ENCODE data around the gene CDC42BPB. TPM values are rescaled to one million over a fixed set of nuclear protein-coding genes. Genes with fewer than 3 reads are reported as not detected.

Gene CDC42BPB
- total RNA-seq, 2 donors from 2014 or later: 68.0 to 83.4 TPM

- no peak for TF ChIP-seq CTCF (IDR thresholded peaks at IDR 0.05)
- DNase-seq (ENCODE audit: low spot score): no peak
- Histone ChIP-seq H3K4me1 (peaks cover 0 to 10% of the 10 kb centered on the region in 2 donors), H3K27ac (no peak overlapping the region), H3K4me3 (no peak overlapping the region), H3K36me3 (peaks cover 45% of the 10 kb centered on the region), H3K27me3 (no peaks in the 10 kb centered on the region), H3K9me3 (no peaks in the 10 kb centered on the region)
These were observed 54.1 kb downstream of the CDC42BPB start for GRCh38 chr14:103003351-103003615.

DNA sequence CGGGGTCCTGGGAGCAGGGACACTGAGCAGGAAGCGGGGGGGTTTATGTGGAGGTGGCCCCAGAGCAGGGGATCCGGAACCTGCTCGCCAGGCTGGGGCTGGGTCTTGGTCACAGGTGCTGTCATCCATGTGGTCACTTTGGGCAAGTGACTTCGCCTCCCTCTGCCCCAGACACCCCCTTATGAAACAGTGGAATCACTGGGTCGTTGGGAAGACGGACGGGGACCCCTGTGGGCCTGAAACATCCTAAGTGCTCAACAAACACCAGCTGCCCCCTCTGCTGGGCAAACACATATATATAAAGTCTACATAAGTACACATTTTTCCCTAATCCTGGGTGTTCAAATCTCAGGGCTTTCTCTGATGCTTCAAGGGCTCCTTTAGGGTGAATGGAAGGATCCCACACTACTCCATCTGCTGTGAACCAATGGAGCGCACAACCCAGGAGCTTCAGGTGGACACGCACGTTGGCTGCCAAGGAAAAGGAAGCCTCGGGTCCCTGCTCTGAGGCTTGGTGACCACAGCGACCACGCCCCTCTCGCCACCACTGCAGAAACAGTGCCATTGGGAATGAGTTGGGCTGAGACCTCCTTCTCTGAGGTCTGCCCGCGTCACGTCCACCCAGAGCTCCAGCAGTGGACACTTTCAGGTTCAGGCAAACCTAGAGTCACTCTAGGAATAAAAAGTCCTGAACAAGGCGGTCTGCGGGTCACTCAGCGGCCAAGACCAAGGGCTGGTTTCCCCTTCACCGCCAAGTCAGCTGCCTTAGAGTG, 54.6 kb downstream of the CDC42BPB start:
- peaks cover 49% of the 10 kb centered on the region for H3K36me3 ChIP-seq
- no peak overlapping the region for H3K27ac ChIP-seq
- no peaks in the 10 kb centered on the region for H3K27me3 ChIP-seq
- no peak for TF ChIP-seq CTCF (IDR thresholded peaks at IDR 0.05)
- no peak for DNase-seq (ENCODE audit: low spot score)
- H3K4me3 ChIP-seq: no peak overlapping the region
- no peaks in the 10 kb centered on the region for H3K9me3 ChIP-seq
- peaks cover 0 to 6% of the 10 kb centered on the region in 2 donors for H3K4me1 ChIP-seq

DNA sequence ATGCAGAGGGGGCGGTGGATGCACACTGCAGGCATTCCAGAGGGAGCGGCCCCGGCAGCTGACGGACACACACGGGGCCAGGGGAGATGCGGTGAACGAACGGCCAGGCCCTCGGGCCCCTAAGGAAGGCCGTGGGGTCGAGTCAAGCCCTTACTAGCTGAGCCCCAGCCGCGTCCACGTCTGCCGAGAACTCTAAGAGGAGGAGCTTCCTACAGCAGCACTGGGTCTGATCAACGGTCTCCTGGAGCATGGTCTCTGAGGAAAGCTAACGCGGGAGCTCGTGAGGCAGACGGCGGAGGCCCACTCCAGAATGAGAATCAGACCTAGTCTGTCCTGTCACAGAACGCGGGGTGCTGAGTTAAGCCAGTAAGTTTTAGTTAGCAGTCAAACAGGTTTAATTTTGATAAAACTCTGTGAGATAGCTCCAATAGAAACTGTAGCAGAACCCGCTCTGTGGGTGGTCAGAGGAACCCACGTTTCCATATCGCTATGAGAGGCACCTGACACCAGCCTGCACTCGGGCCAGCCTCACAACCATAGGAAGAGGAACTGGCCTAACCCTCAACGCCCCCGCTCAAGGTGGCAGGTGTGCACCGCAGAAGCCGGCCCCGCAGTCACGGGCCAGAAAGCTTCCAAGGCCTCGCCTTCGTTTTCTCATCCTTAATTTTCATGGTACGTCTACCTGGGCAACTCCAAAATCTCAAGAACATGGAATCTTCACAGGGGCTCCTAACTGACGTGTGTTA, 55.5 kb downstream of the CDC42BPB start:
- no peak overlapping the region for H3K27ac ChIP-seq
- H3K36me3 ChIP-seq: peaks cover 59% of the 10 kb centered on the region
- no peak overlapping the region for H3K4me3 ChIP-seq
- peaks cover 0 to 6% of the 10 kb centered on the region in 2 donors for H3K4me1 ChIP-seq
- H3K9me3 ChIP-seq: no peaks in the 10 kb centered on the region
- DNase-seq (ENCODE audit: low spot score): no peak
- no peak for TF ChIP-seq CTCF (IDR thresholded peaks at IDR 0.05)
- H3K27me3 ChIP-seq: no peaks in the 10 kb centered on the region

GRCh38 chr14:103001226-103001625, 56.1 kb downstream of the CDC42BPB start:
- Histone ChIP-seq H3K4me3 (no peak overlapping the region), H3K4me1 (peaks cover 0 to 6% of the 10 kb centered on the region in 2 donors), H3K27ac (no peak overlapping the region), H3K27me3 (no peaks in the 10 kb centered on the region), H3K9me3 (no peaks in the 10 kb centered on the region), H3K36me3 (peaks cover 59% of the 10 kb centered on the region)
- TF ChIP-seq CTCF (IDR thresholded peaks at IDR 0.05): no peak
- DNase-seq (ENCODE audit: low spot score): no peak

- no peak for TF ChIP-seq CTCF (IDR thresholded peaks at IDR 0.05)
- no peak for DNase-seq (ENCODE audit: low spot score)
- peaks cover 59% of the 10 kb centered on the region for H3K36me3 ChIP-seq
- no peak overlapping the region for H3K27ac ChIP-seq
- H3K4me1 ChIP-seq: peaks cover 0 to 6% of the 10 kb centered on the region in 2 donors
- no peaks in the 10 kb centered on the region for H3K9me3 ChIP-seq
- no peak overlapping the region for H3K4me3 ChIP-seq
- H3K27me3 ChIP-seq: no peaks in the 10 kb centered on the region
These were observed 56.9 kb downstream of the CDC42BPB start for GRCh38 chr14:103000291-103000921.
